Measurements from ENCODE around the gene RALB.

RALB gene

GRCh38 chr2:120219291-120219690 is 33.4 kb upstream of the RALB start:
- in situ Hi-C loops (cut with HindIII; ENCODE audit: low pct_ligation_motif_present, low sequenced_read_pairs), result no loop called here
- no peak for DNase-seq
- Histone ChIP-seq H3K4me3 (ENCODE audit: low read depth, low read length) (no peak overlapping the region), H3K27ac (no peak overlapping the region), H3K27me3 (replicated peaks) (no peaks in the 10 kb centered on the region), H3K36me3 (replicated peaks) (peaks cover 3% of the 10 kb centered on the region)
- TF ChIP-seq, protein P1, sequence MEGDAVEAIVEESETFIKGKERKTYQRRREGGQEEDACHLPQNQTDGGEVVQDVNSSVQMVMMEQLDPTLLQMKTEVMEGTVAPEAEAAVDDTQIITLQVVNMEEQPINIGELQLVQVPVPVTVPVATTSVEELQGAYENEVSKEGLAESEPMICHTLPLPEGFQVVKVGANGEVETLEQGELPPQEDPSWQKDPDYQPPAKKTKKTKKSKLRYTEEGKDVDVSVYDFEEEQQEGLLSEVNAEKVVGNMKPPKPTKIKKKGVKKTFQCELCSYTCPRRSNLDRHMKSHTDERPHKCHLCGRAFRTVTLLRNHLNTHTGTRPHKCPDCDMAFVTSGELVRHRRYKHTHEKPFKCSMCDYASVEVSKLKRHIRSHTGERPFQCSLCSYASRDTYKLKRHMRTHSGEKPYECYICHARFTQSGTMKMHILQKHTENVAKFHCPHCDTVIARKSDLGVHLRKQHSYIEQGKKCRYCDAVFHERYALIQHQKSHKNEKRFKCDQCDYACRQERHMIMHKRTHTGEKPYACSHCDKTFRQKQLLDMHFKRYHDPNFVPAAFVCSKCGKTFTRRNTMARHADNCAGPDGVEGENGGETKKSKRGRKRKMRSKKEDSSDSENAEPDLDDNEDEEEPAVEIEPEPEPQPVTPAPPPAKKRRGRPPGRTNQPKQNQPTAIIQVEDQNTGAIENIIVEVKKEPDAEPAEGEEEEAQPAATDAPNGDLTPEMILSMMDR (IDR thresholded peaks at IDR 0.05; ENCODE audit: low read depth, low read length, missing control alignments), result no peak

DNA sequence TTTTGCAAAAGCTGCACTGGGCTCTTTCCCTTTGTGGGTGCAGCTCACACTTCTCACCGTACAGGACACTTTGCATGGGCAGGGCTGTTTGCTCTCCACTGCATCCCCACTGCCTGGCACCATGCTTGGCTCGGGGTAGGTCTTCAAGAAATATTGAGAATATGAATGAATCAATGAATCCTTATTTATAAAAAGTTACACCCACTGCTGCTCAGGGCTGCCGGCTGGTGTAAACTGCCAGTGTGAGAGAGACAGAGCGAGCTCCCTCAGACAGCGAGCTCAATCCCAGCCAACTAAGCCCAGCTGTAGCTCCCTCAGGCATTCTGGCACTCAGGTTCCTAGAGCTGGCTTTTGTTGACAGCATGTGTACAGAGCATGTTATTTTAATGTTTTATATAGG is 32.9 kb upstream of the RALB start:
- Histone ChIP-seq H3K27me3 (replicated peaks) (no peaks in the 10 kb centered on the region), H3K36me3 (replicated peaks) (peaks cover 3% of the 10 kb centered on the region), H3K27ac (no peak overlapping the region), H3K4me3 (ENCODE audit: low read depth, low read length) (no peak overlapping the region)
- in situ Hi-C loops (cut with HindIII; ENCODE audit: low pct_ligation_motif_present, low sequenced_read_pairs), result no loop called here
- DNase-seq, result no peak
- TF ChIP-seq, protein P1 (IDR thresholded peaks at IDR 0.05; ENCODE audit: low read depth, low read length, missing control alignments), result no peak

DNA sequence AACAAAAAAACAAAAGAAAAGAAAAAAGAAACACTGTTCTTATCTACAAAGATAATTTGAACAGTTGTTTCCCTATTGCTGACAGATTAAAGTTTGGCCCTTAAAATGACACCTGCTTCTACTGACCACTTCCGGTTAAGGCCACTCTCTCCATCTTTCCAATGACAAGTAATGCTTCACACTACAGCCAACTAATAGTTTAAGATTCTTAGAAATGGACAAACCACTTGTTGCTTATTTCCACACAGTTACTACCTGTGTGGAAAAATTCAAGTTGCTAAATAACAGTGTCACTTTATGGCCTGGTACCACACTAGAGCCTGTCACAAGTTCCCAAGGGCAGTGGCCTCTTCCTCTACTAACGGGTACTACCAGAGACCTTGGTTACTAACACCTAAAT is 31.9 kb upstream of the RALB start:
- H3K36me3 ChIP-seq (replicated peaks), result peaks cover 3% of the 10 kb centered on the region
- no peak overlapping the region for H3K27ac ChIP-seq
- TF ChIP-seq, protein P1 (IDR thresholded peaks at IDR 0.05; ENCODE audit: low read depth, low read length, missing control alignments), result no peak
- no peak for DNase-seq
- H3K4me3 ChIP-seq (ENCODE audit: low read depth, low read length), result no peak overlapping the region
- in situ Hi-C loops (cut with HindIII; ENCODE audit: low pct_ligation_motif_present, low sequenced_read_pairs), result no loop called here
- no peaks in the 10 kb centered on the region for H3K27me3 ChIP-seq (replicated peaks)

- H3K4me3 ChIP-seq (ENCODE audit: low read depth, low read length), result no peak overlapping the region
- peaks cover 3% of the 10 kb centered on the region for H3K36me3 ChIP-seq (replicated peaks)
- TF ChIP-seq, protein P1 (IDR thresholded peaks at IDR 0.05; ENCODE audit: low read depth, low read length, missing control alignments), result no peak
- DNase-seq, result no peak
- H3K27ac ChIP-seq, result no peak overlapping the region
- in situ Hi-C loops (cut with HindIII; ENCODE audit: low pct_ligation_motif_present, low sequenced_read_pairs), result no loop called here
- H3K27me3 ChIP-seq (replicated peaks), result no peaks in the 10 kb centered on the region
Observed at GRCh38 chr2:120221616-120222015, 31.0 kb upstream of the RALB start.

GRCh38 chr2:120222186-120223033 is 30.2 kb upstream of the RALB start:
- no peak for DNase-seq
- Histone ChIP-seq H3K36me3 (replicated peaks) (peaks cover 3% of the 10 kb centered on the region), H3K4me3 (ENCODE audit: low read depth, low read length) (peak overlapping the region; percentile 61), H3K27me3 (replicated peaks) (no peaks in the 10 kb centered on the region), H3K27ac (peak overlapping the region; percentile 81)
- TF ChIP-seq, protein P1 (IDR thresholded peaks at IDR 0.05; ENCODE audit: low read depth, low read length, missing control alignments), result no peak
- in situ Hi-C loops (cut with HindIII; ENCODE audit: low pct_ligation_motif_present, low sequenced_read_pairs), result no loop called here
